ENCODE data around the gene ACTN1.
"Not testable (repeated sequence)": the region's sequence is repeated elsewhere in the genome, so short reads cannot be mapped to it uniquely, and the experiment has no call there.

Gene ACTN1

GRCh38 chr14:68853749-68854148 lies 125.4 kb downstream of the ACTN1 start:
- DNase-seq, result no peak

- DNase-seq, result not testable (repeated sequence)
Observed at GRCh38 chr14:68852493-68852892, 126.6 kb downstream of the ACTN1 start.

- DNase-seq, result no peak
Observed at GRCh38 chr14:68851078-68851477, 128.0 kb downstream of the ACTN1 start.

DNA sequence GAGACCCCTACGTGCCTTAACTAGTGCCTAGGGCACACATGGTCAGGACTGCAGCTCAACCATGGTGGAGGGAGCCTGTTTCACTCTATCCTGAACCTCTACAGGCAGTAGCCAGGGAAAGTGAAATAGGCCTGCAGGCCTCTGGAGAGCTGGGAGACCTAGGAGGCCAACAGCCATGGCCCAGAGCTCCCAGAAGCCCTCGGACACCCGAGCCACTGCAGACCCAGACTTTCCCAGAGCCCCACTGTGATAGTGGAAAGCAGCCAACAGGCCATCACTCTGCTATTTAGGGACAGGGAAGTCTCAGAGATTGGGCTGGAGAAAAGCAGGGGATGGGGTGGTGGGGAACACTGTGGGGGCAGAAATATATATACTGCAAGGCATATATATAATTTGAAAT lies 129.7 kb downstream of the ACTN1 start:
- DNase-seq, result no peak

DNA sequence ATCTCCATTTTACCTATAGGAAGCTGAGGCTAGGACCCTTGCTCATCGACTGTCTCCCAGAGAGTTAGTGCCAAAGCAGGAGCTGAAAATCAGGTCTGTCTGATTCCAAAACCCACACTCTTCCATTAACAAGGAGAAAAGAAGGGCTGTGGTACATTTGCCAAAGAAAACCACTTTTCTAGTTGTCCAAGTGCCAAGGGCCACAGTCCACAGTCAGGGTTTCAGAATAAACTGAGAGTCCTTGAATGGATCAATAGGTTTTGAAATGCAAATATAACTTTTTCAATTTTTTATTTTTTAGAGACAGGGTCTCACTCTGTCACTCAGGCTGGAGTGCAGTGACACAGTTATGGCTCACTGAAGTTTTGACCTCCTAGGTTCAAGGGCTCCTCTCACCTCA lies 130.8 kb downstream of the ACTN1 start:
- no peak for DNase-seq

DNA sequence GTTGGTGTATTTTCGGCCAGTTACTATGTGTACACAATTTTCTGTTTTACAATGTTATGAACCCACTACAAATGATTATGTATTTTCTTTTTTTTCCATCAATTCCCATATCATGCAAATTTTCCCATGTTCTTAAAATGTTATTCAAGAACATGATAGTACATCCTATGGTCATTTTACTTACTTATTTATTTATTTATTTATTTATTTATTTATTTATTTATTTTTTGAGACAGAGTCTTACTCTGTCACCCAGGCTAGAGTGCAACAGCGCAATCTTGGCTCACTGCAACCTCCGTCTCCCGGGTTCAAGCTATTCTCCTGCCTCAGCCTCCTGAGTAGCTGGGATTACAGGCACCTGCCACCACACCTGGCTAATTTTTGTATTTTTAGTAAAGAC lies 131.5 kb downstream of the ACTN1 start:
- DNase-seq, result not testable (repeated sequence)

- no peak for DNase-seq
Observed at GRCh38 chr14:68846466-68846865, 132.6 kb downstream of the ACTN1 start.

- DNase-seq, result no peak
Observed at GRCh38 chr14:68844210-68844545, 134.9 kb downstream of the ACTN1 start.

GRCh38 chr14:68843471-68844209 lies 135.5 kb downstream of the ACTN1 start:
- peak; percentile 72 for DNase-seq

- DNase-seq, result peak; percentile 88
Observed at GRCh38 chr14:68842298-68842697, 136.8 kb downstream of the ACTN1 start.

- no peak for DNase-seq
Observed at GRCh38 chr14:68841016-68841809, 137.9 kb downstream of the ACTN1 start.

DNA sequence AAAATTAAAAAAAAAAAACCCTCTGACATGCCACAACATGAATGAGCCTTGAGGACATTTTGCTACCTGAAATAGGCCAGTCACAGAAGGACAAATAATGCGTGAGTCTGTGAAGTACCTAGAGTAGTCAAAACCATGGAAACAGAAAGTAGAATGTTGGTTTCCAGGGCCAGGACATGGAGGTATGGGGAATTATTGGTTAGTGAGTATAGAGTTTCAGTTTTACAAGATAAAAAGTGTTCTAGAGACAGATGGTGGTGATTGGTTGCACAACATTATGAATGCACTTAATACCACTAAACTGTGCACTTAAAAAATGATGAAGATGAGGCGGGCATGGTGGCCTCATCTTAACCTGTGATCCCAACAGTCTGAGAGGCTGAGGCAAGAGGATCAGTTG lies 138.6 kb downstream of the ACTN1 start:
- DNase-seq, result no peak

GRCh38 chr14:68836082-68836481 lies 143.0 kb downstream of the ACTN1 start:
- DNase-seq, result no peak

DNA sequence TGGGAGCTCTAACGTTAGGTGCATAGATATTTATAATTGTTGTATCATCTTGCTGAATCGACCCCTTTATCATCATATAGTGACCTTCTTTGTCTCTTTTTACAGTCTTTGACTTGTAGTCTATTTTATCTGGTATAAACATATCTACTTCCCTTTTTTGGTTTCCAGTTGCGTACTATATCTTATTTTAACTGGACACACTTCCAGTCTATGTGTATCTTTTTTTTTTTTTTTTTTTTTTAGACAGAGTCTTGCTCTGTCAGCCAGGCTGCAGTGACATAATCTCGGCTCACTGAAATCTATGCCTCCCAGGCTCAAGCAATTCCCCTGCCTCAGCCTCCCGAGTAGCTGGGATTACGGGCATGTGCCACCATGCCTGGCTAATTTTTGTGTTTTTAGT lies 144.3 kb downstream of the ACTN1 start:
- no peak for DNase-seq

DNA sequence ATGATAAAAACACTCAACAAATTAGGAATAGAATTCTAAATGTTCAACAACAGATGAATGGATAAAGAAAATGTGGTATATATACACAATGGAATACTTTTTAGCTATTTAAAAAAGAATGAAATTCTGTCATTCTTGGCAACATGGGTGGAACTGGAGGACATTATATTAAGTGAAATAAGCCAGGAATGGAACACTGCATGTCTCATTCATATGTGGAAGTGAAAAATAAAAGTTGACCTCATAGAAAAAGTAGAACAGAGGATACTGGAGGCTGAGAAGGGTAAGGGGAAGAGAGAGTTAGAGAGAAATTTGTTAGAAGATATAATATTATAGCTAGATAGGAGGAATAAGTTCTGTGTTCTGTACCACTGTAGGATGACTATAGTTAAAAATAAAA lies 150.4 kb downstream of the ACTN1 start:
- DNase-seq, result no peak

- DNase-seq, result no peak
Observed at GRCh38 chr14:68825729-68826128, 153.4 kb downstream of the ACTN1 start.

DNA sequence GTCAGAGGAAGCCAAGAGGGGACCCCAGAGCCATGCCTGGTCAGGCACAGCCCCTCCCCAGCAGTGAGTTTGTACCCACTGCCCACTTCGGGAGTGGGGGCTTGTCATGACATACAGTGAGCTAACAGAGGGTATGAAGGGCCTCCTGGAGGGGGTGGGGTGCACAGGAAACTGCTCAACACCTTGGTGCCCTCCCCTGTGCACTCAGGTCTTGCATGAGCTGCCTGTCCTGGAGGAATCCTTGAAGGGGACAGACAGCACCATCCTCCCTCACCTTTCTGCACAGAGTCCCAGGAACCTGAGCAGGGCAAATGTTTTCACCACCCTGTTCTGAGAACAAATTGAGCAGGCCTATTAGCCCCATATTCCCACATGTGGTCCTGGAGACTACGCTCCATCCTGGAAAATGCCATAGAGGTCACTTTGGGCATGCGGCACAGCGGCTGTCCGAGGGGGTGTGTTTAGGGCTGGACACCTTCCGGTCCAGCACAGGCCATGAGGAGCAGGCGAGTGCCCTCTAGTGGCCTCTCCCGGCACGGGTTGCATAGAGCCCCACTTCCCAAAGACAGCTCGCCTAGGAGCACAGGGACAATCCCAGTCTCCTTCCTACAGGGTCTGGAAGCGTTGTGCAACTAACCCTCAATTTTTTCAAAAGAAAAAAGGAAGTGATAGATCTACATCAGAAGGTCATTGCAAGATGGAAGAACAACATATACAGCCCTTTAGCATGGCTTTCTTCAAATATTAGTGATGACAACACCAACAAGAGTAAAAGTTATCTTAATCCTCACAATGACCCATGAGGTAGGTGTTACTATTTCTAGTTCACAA lies 154.4 kb downstream of the ACTN1 start:
- DNase-seq, result no peak

DNA sequence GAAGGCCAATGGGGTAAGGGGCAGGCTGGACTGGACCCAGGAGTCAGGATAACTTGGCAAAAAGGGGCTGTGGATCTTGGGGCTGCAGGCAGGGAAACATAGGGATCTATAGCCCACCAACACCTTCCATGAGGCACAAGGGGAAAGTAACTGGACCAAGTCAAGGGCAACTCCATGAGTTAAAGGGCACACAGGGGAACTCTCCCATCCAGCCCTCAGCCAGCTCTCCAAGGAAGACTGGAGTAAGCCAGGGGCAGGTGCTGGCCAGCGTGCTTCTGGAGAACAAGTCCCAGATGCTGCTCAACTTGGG lies 154.9 kb downstream of the ACTN1 start:
- DNase-seq, result no peak
